GM19099 (cell line): Measurements from ENCODE around the gene ATP11A.

Source experiments
- POLR2A ChIP-seq: IDR thresholded peaks from 3 replicates; pipeline ENCODE4 v1.6.1; 2011; ENCODE audit warnings: low read depth; ENCODE audit not compliant: insufficient read length; ENCODE audit errors: extremely low read depth

ATP11A gene

GRCh38 chr13:112867301-112867711 is 177.5 kb downstream of the ATP11A start:
- TF ChIP-seq POLR2A: no peak

GRCh38 chr13:112868308-112868707 is 178.5 kb downstream of the ATP11A start:
- no peak for TF ChIP-seq POLR2A

- no peak for TF ChIP-seq POLR2A
These were observed 179.6 kb downstream of the ATP11A start for GRCh38 chr13:112869202-112870050.

- no peak for TF ChIP-seq POLR2A
These were observed 180.2 kb downstream of the ATP11A start for GRCh38 chr13:112870051-112870331.

GRCh38 chr13:112870737-112871287 is 181.0 kb downstream of the ATP11A start:
- TF ChIP-seq POLR2A: no peak

GRCh38 chr13:112871742-112872141 is 181.9 kb downstream of the ATP11A start:
- no peak for TF ChIP-seq POLR2A

- TF ChIP-seq POLR2A: no peak
These were observed 184.3 kb downstream of the ATP11A start for GRCh38 chr13:112873851-112874750.

GRCh38 chr13:112874751-112875300 is 185.0 kb downstream of the ATP11A start:
- no peak for TF ChIP-seq POLR2A

GRCh38 chr13:112875627-112876026 is 185.8 kb downstream of the ATP11A start:
- no peak for TF ChIP-seq POLR2A

- no peak for TF ChIP-seq POLR2A
These were observed 186.6 kb downstream of the ATP11A start for GRCh38 chr13:112876305-112877000.

GRCh38 chr13:112877066-112877465 is 187.2 kb downstream of the ATP11A start:
- TF ChIP-seq POLR2A: no peak

- no peak for TF ChIP-seq POLR2A
These were observed 187.7 kb downstream of the ATP11A start for GRCh38 chr13:112877539-112877938.

GRCh38 chr13:112877976-112878955 is 188.4 kb downstream of the ATP11A start:
- no peak for TF ChIP-seq POLR2A

GRCh38 chr13:112879283-112879833 is 189.5 kb downstream of the ATP11A start:
- no peak for TF ChIP-seq POLR2A

- no peak for TF ChIP-seq POLR2A
These were observed 190.4 kb downstream of the ATP11A start for GRCh38 chr13:112880221-112880641.
